Right cardiac atrium (tissue), 5 donors: ENCODE results near the gene TLE4. TPM values are rescaled to one million over a fixed set of nuclear protein-coding genes. Genes with fewer than 3 reads are reported as not detected.

ENCODE experiments used
- ATAC-seq, 2 donors: fragments of 200-7000 bp; cut with Tn5 transposase; one replicate each; pipeline versions ENCODE4 v1.8.0 to v1.9.1; 2020; ENCODE audit warnings: moderate library complexity in 2 of 2, mild to moderate bottlenecking in 1 of 2
- DNase-seq, 3 donors: peaks; one replicate each; pipeline ENCODE4 v3.0.0-alpha.2; 2020
- H3K27ac ChIP-seq: one replicate; pipeline ENCODE4 v1.5.1; 2013; ENCODE audit warnings: mild to moderate bottlenecking, low read length, control low read depth, moderate library complexity
- H3K27me3 ChIP-seq: one replicate; pipeline ENCODE4 v1.6.1; 2013; ENCODE audit not compliant: control insufficient read depth, insufficient read depth
- H3K4me1 ChIP-seq: one replicate; pipeline ENCODE4 v1.6.1; 2013; ENCODE audit warnings: low read length; ENCODE audit not compliant: control insufficient read depth, insufficient read depth
- H3K4me3 ChIP-seq: one replicate; pipeline ENCODE4 v1.5.1; 2013; ENCODE audit warnings: low read length, control low read depth
- H3K9me3 ChIP-seq: one replicate; pipeline ENCODE4 v1.6.1; 2013; ENCODE audit warnings: low read length; ENCODE audit not compliant: control insufficient read depth
- WGBS: extraction: QIAGEN DNeasy Blood & Tissue Kit; methylation state at CpG from one replicate; pipeline ENCODE4 v1.1.7; 2013; 5-methylcytosine and 5-hydroxymethylcytosine counted together
- intact Hi-C, 4 donors: fragments of 100-400 bp; cut with DNase I; formaldehyde crosslinking; loops; one replicate each; pipeline versions ENCODE4 v1.11.0 to v1.14.0; 2022 to 2023
- polyA plus RNA-seq: library from polyadenylated mRNA; stranded (reverse); fragments of 200-250 nt; gene quantifications from one replicate; pipeline ENCODE4 v1.2.3, GENCODE V29; 2013
- total RNA-seq, 4 donors: library from RNA; stranded (reverse); fragmentation: NEBNext Ultra II Directional; extraction: Animal tissue kit (Norgen Biotek cat#: 25700); gene quantifications; one replicate each; pipeline ENCODE4 v1.2.1, GENCODE V29; 2021
- donor health status: healthy with polysubstance abuse.
- donor health status: DM: no; HTN: yes; CAD: no.
- donor health status: DM: no; HTN: no; CAD: no.
- donor health status: DM: no; HTN: yes; CAD: no; lungs with severe emphysema.
- donor health status: DM: yes; HTN: yes; CAD: no.

The TLE4 gene
- total and polyA plus RNA-seq, 5 donors = 5.9 to 20.1 (median 17.6) TPM

DNA sequence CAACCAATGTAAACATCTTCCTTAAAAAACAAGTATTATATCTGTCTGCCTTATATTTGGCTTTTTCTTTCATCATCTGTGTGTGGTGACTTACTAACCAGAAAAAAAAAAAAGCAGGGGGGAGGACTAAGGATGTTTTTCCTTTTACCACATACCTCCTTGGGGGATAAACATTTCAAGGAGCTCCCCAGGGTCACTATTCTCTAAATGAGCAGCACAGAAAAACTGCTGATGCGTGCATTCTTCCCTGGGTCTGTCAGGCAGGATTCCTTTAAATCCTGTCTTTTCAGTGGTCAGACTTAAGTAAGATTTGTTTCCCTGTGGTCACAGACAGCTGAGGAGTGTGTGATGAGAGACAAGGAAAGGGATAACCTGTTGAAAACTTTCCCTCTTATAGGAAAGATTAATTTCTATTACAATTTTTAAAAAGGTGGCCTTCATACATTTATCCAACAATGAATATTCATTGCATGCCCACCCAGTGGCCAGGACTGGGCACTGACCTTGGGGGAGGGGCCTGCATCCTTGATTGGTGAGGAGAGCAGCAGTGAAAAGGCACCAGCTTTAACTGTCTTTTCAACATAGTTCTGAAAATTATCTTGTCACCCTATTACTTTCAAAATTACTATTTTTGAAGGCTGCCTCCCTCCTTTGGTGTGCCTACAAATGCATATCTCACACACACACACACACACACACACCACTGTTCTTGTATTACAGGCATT, 123.1 kb downstream of the TLE4 start:
- H3K4me3 ChIP-seq = no peak overlapping the region
- no peaks in the 10 kb centered on the region for H3K4me1 ChIP-seq
- DNase-seq (no peak), ATAC-seq (no peak)
- WGBS = 61% methylated on average over 1 of the region's 1 CpG
- no peaks in the 10 kb centered on the region for H3K27me3 ChIP-seq
- H3K9me3 ChIP-seq = no peaks in the 10 kb centered on the region
- intact Hi-C loops = no loop called here
- H3K27ac ChIP-seq = no peak overlapping the region

DNA sequence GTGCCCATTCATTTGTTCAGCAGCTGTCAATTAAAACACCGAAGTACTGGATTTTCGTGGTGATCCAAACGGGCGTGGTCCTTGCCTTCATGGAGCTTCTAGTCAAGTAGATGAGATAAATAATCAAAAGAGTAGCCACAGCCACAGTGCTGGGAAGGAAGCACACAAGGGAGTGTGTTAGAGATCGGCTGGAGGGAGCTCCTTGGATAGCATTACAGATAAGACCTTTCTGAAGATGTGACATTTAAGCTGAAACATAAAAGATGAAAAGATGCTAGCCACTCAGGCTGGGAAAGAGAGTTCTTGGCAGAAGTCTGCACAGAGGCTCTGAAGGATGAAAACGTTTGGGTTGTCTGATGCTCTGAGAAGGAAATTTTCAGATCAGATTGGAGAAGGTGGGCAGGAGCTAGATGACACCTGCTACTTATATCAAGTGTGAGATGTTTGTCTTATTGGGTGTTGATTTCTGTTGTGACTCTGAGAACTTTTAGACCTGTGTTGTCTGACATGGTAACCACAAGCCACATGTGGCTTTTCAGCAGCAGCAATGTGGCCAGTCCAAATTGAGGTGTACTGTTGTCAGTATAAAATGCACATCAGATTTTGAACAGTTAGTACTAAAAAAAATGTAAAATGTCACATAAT, 123.9 kb downstream of the TLE4 start:
- ATAC-seq = no peak
- intact Hi-C loops = no loop called here
- no peak for DNase-seq
- 88% methylated on average over 6 of the region's 6 CpGs for WGBS
- Histone ChIP-seq H3K4me1 (no peaks in the 10 kb centered on the region), H3K27me3 (no peaks in the 10 kb centered on the region), H3K9me3 (no peaks in the 10 kb centered on the region), H3K27ac (no peak overlapping the region), H3K4me3 (no peak overlapping the region)

DNA sequence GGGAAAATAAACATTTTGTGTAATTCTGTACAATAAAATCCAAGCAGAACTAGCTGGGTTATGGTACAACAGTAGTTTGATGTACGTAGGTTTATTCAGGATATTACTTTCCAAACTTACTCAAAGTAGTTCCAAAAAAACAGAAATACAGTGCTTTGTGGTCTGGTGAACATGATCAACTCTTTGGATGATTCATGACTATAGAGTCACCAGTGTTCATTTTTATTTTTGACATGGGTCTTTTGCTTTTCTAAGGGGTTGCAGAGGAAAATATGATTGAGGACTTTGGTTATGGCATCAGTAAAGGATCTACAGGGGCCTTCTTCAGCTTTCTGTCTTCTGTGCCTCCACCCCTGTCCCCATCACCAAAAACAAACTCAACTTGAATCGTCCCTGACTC, 127.2 kb downstream of the TLE4 start:
- intact Hi-C loops = no loop called here
- H3K27me3 ChIP-seq = no peaks in the 10 kb centered on the region
- no peak overlapping the region for H3K4me3 ChIP-seq
- no peak for ATAC-seq
- 96% methylated on average over 2 of the region's 2 CpGs for WGBS
- H3K9me3 ChIP-seq = no peaks in the 10 kb centered on the region
- DNase-seq = no peak
- H3K27ac ChIP-seq = no peak overlapping the region
- H3K4me1 ChIP-seq = no peaks in the 10 kb centered on the region

DNA sequence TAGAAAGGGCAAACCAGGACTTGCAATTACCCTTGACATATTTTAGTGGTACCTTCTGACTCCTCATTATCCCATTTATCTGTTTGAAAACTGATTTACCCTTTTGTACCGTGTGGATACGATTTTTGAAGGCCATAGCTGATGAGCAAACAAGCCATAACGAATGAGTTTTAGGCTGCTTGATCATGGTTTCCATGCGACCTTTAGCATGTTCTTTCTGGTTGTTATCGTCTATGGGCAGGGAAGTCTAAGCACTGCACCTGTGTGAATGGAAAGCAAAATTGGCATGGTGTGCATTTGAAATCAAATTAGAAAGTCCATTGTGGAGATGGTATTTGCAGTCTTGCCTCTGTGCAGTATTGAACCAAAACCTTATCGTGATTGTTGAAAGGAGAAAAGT, 127.7 kb downstream of the TLE4 start:
- no peaks in the 10 kb centered on the region for H3K4me1 ChIP-seq
- no peak overlapping the region for H3K4me3 ChIP-seq
- H3K9me3 ChIP-seq = no peaks in the 10 kb centered on the region
- H3K27ac ChIP-seq = no peak overlapping the region
- H3K27me3 ChIP-seq = no peaks in the 10 kb centered on the region
- no peak for DNase-seq
- WGBS = 97% methylated on average over 6 of the region's 6 CpGs
- no peak for ATAC-seq
- intact Hi-C loops = no loop called here

DNA sequence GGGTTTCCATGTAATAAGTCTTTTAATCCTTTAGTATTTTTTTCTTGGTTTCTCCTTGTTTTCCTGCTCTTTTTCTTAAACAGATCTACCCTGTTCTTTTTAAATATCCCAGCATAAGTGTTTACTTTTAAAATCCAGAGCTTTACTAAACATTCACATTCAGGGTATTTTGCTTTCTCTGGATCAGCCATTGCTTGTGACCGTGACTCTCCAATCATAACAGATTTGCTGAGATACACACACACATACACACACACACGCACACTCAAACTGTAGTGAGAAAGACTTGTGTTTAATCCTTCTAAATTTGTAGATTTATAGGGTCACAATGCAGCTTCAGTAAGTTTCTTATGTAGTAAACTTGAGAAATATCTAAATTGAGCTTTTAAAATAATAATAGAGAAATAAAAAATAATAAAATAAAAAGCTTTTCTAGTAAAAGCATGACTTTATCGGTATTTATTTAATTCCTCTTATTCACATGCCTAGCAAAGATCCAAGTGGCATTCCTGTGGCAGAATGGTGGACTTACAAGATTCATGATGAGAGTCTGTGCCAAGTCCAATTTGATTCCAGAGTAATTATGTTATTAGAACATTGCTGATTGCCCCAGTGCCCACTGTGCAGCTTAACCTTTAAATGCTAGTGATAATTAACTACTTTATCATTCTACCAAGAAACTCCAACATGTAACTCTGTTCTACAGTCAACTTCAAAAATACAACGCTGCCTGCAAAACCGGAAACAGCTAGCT, 129.0 kb downstream of the TLE4 start:
- Histone ChIP-seq H3K4me1 (no peaks in the 10 kb centered on the region), H3K9me3 (no peaks in the 10 kb centered on the region), H3K4me3 (no peak overlapping the region), H3K27ac (no peak overlapping the region), H3K27me3 (no peaks in the 10 kb centered on the region)
- ATAC-seq (no peak), DNase-seq (no peak)
- intact Hi-C loops = no loop called here
- 82% methylated on average over 5 of the region's 5 CpGs for WGBS

DNA sequence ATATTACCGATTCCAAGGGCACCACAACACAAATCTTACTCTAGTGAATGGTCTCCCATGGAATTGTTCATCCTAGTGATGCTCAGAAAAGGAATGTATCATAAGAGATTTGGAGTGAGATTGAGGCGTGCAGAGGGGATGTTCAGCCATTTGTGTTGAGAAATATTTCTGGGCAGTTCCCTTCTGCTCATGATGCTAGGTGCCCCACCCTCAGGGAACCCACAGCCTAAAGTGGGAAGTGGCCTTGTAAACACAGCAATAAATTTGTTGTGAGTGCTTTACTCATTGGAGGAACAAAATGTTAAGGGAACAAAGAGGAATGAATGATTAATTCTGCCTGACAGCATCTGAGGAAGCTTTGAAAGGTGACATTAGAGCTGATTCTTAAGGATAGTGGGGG, 129.9 kb downstream of the TLE4 start:
- ATAC-seq (peak; percentile 46 to 54), DNase-seq (peak; percentile 17 to 54 (median 51))
- Histone ChIP-seq H3K4me3 (no peak overlapping the region), H3K4me1 (no peaks in the 10 kb centered on the region), H3K27ac (no peak overlapping the region), H3K9me3 (no peaks in the 10 kb centered on the region), H3K27me3 (no peaks in the 10 kb centered on the region)
- 92% methylated on average over 2 of the region's 2 CpGs for WGBS
- intact Hi-C loops = no loop called here

DNA sequence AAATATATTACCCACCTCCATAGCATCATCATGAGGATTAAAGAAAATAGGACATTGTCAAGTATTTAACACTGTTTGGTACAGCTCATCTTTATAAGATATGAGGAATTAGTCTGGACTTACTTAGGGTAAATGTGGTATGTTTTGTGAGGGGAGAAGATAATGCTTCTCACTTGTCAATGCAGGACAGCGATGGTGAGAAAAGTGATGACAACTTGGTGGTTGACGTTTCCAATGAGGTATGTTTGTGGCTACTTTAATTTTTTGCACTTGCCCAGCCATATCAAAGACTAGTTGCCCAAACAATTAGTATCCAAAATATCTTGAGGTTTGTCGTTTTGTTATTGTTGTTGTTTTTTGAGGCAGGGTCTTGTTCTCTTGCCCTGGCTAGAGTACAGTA, 133.9 kb downstream of the TLE4 start:
- Histone ChIP-seq H3K4me3 (no peak overlapping the region), H3K27me3 (no peaks in the 10 kb centered on the region), H3K4me1 (no peaks in the 10 kb centered on the region), H3K27ac (no peak overlapping the region), H3K9me3 (no peaks in the 10 kb centered on the region)
- DNase-seq (no peak), ATAC-seq (no peak)
- 90% methylated on average over 3 of the region's 3 CpGs for WGBS
- intact Hi-C loops = no loop called here

DNA sequence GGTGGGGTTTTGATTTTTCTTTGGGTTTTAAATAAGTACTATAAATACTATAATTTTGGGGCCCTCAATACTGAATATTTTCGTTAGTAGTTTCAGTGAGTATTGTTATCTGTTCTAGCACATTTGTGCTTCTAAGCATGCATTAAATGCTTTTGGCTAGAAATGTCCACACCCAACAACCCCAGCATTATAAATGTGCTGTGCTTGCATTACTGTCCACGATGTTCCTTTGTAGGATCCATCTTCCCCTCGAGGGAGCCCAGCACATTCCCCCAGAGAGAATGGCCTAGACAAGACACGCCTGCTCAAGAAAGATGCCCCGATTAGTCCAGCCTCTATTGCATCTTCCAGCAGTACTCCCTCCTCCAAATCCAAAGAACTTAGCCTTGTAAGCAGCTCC, 134.7 kb downstream of the TLE4 start:
- no peak overlapping the region for H3K27ac ChIP-seq
- 89% methylated on average over 5 of the region's 5 CpGs for WGBS
- H3K27me3 ChIP-seq = no peaks in the 10 kb centered on the region
- no peak overlapping the region for H3K4me3 ChIP-seq
- no peak for ATAC-seq
- intact Hi-C loops = no loop called here
- no peaks in the 10 kb centered on the region for H3K4me1 ChIP-seq
- DNase-seq = no peak
- H3K9me3 ChIP-seq = no peaks in the 10 kb centered on the region

DNA sequence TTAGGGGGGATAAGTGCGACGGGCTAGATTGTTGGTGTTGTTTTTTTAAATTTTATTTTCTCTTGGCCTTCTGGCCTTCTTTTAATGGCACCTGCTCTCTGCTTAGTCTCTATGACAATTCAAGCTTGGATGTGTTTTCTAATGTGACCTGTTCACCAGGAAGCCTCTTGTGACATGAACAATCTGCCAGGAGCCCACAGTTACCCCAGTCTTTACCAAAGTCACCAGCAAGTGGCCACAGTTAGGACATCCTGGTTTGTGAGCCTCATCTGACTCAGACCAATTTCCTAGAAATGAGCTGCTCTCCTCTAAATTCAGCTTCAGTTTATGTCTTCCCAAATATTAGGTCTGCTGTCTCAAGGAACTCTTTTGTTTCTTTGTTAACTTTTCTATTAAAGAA, 135.8 kb downstream of the TLE4 start:
- Histone ChIP-seq H3K9me3 (no peaks in the 10 kb centered on the region), H3K27ac (no peak overlapping the region), H3K27me3 (no peaks in the 10 kb centered on the region), H3K4me3 (no peak overlapping the region), H3K4me1 (no peaks in the 10 kb centered on the region)
- intact Hi-C loops = no loop called here
- ATAC-seq (no peak), DNase-seq (no peak)
- 91% methylated on average over 2 of the region's 2 CpGs for WGBS

DNA sequence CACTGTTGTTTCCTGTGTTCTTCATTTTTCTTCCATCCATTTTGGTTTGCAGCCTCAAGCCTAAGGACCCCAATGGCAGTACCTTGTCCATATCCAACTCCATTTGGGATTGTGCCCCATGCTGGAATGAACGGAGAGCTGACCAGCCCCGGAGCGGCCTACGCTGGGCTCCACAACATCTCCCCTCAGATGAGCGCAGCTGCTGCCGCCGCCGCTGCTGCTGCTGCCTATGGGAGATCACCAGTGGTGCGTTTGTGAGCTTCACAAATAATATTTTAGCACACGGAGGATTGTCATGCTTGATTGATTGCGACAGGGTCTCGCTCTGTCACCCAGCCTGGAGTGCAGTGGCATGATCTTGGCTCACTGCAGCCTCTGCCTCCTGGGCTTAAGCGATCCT, 136.8 kb downstream of the TLE4 start:
- intact Hi-C loops = no loop called here
- Histone ChIP-seq H3K27ac (no peak overlapping the region), H3K4me3 (no peak overlapping the region), H3K27me3 (no peaks in the 10 kb centered on the region), H3K9me3 (no peaks in the 10 kb centered on the region), H3K4me1 (no peaks in the 10 kb centered on the region)
- WGBS = 97% methylated on average over 13 of the region's 13 CpGs
- ATAC-seq (no peak), DNase-seq (no peak)
